Dedifferentiated amniotic fluid mesenchymal stem cell (primary cell): ENCODE data around the gene RASSF5.

Experiments used
- DNase-seq: peaks from one replicate; pipeline ENCODE4 v3.0.0-alpha.2; 2016; ENCODE audit errors: extremely low spot score

RASSF5 gene

GRCh38 chr1:206634365-206635079, 127.2 kb downstream of the RASSF5 start:
- DNase-seq = peak; percentile 95

DNA sequence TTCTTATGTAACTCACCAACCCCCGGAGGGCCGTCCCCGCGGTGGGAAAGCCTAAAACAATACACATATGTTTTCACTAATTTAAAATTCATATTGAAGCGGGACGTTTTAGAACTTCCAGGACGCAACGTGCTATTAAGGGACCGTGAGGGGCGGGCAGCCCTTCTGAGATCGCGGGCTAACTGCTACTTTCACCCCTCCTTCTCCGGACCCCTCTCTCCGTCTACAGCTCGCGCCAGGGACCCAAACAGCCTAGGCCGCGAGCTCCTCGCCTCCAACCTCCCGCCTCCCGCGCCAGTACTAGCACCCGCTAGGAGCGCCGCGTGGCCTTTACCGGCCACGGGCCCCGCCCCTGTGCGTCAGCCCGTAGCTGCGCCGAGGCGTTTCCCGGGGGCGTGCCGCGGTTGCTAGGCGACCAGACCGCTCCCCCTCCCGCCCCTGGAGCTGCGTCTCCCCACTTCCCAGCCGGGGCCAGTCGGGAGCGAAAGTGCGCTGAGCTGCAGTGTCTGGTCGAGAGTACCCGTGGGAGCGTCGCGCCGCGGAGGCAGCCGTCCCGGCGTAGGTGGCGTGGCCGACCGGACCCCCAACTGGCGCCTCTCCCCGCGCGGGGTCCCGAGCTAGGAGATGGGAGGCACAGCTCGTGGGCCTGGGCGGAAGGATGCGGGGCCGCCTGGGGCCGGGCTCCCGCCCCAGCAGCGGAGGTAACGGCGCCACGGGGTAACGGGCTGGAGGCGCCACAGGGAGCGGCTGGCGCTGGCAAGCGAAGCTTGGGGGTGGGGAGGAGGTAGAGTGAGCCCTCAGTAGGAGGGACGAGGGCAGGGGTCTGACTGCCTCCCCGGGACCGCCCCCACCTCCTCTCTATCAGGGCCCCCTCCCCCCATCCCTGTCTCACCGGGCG, 128.0 kb downstream of the RASSF5 start, which contains the start of gene DYRK3:
TSS of gene DYRK3 (plus strand) at position 457 of the 898 bp plus-strand sequence. CDS start at position 625, 168 bp downstream.
- DNase-seq = peak; percentile 87

GRCh38 chr1:206635978-206636345, 128.6 kb downstream of the RASSF5 start:
- DNase-seq = no peak

DNA sequence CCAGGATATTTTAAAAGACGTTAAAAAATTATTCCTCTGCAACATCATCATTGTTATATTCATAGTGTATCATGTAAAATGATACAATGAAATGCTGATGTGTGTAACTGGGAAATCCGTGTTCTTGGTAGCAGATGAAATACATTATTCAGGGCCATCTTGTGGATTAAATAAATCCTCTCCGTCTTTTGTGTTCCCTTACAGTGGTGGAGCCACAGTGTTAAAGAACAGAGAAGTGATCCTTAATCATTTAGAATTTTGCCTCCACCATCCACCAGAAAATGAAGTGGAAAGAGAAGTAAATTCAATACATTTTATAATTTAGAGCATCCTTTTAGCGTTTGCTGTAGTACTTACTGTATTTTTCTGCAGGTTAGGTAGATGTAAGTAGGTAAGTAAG, 129.3 kb downstream of the RASSF5 start:
- DNase-seq = no peak

GRCh38 chr1:206637605-206638004, 130.3 kb downstream of the RASSF5 start:
- no peak for DNase-seq
